Parathyroid adenoma (tissue), 2 donors: ENCODE results near the gene COL26A1.

Source experiments
- H2AFZ ChIP-seq: fragments of 300-600 bp; sonication (generic); one replicate; pipeline ENCODE4 v1.7.0; 2017; ENCODE audit warnings: antibody characterized with exemption, mild to moderate bottlenecking
- H3K27ac ChIP-seq: fragments of 300-600 bp; sonication (generic); one replicate; pipeline ENCODE4 v1.7.0; 2017
- H3K27me3 ChIP-seq: fragments of 300-600 bp; sonication (generic); one replicate; pipeline ENCODE4 v1.7.0; 2017; ENCODE audit warnings: low read length; ENCODE audit not compliant: control insufficient read depth, insufficient read depth
- H3K36me3 ChIP-seq: fragments of 300-600 bp; sonication (generic); one replicate; pipeline ENCODE4 v1.7.0; 2017; ENCODE audit warnings: low read length; ENCODE audit not compliant: control insufficient read depth, insufficient read depth
- H3K4me1 ChIP-seq: fragments of 300-600 bp; sonication (generic); one replicate; pipeline ENCODE4 v1.7.0; 2017; ENCODE audit warnings: control low read depth
- H3K4me2 ChIP-seq: fragments of 300-600 bp; sonication (generic); one replicate; pipeline ENCODE4 v1.7.0; 2017; ENCODE audit warnings: low read length
- H3K4me3 ChIP-seq: fragments of 300-600 bp; sonication (generic); one replicate; pipeline ENCODE4 v1.7.0; 2017; ENCODE audit warnings: low read depth, low read length
- H3K79me2 ChIP-seq: fragments of 300-600 bp; sonication (generic); one replicate; pipeline ENCODE4 v1.7.0; 2017; ENCODE audit warnings: control low read depth
- H3K9ac ChIP-seq: fragments of 300-600 bp; sonication (generic); one replicate; pipeline ENCODE4 v1.7.0; 2017; ENCODE audit warnings: mild to moderate bottlenecking
- H3K9me3 ChIP-seq: fragments of 300-600 bp; sonication (generic); one replicate; pipeline ENCODE4 v1.7.0; 2017; ENCODE audit warnings: low read length; ENCODE audit not compliant: control insufficient read depth
- TF ChIP-seq, protein P1 (sequence below): fragments of 300-600 bp; sonication (generic); IDR thresholded peaks from one replicate; pipeline ENCODE4 v1.7.0; 2017; ENCODE audit warnings: antibody characterized with exemption, mild to moderate bottlenecking
- donor health status: primary hyperparathyroidism.

COL26A1 gene

DNA sequence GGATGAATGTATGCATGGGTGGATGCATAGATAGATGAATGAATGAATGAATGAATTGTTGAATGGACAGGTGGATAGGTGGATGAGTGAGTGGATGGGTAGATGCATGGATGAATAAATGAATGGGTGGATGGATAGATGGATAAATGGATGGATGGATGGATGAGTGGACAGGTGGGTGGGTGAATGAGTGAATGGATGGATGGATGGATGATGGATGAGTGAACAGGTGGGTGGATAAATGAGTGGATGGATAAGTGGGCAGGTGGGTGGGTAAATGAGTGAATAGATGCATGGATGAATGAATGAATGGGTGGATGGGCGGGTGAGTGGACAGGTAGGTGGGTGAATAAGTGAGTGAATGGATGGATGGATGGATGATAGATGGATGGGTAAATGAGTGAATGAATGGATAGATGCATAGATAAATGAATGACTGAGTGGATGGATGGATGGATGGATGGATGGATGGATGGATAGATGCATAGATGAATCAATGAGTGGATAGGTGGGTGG lies 193.8 kb downstream of the COL26A1 start:
- Histone ChIP-seq H3K9ac (no peak overlapping the region), H3K9me3 (no peaks in the 10 kb centered on the region), H3K27me3 (no peaks in the 10 kb centered on the region), H3K4me1 (no peaks in the 10 kb centered on the region), H3K27ac (no peak overlapping the region), H2AFZ (no peak overlapping the region), H3K4me3 (no peak overlapping the region), H3K79me2 (no peaks in the 10 kb centered on the region), H3K4me2 (no peak overlapping the region), H3K36me3 (no peaks in the 10 kb centered on the region)
- TF ChIP-seq, protein P1, sequence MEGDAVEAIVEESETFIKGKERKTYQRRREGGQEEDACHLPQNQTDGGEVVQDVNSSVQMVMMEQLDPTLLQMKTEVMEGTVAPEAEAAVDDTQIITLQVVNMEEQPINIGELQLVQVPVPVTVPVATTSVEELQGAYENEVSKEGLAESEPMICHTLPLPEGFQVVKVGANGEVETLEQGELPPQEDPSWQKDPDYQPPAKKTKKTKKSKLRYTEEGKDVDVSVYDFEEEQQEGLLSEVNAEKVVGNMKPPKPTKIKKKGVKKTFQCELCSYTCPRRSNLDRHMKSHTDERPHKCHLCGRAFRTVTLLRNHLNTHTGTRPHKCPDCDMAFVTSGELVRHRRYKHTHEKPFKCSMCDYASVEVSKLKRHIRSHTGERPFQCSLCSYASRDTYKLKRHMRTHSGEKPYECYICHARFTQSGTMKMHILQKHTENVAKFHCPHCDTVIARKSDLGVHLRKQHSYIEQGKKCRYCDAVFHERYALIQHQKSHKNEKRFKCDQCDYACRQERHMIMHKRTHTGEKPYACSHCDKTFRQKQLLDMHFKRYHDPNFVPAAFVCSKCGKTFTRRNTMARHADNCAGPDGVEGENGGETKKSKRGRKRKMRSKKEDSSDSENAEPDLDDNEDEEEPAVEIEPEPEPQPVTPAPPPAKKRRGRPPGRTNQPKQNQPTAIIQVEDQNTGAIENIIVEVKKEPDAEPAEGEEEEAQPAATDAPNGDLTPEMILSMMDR: no peak

DNA sequence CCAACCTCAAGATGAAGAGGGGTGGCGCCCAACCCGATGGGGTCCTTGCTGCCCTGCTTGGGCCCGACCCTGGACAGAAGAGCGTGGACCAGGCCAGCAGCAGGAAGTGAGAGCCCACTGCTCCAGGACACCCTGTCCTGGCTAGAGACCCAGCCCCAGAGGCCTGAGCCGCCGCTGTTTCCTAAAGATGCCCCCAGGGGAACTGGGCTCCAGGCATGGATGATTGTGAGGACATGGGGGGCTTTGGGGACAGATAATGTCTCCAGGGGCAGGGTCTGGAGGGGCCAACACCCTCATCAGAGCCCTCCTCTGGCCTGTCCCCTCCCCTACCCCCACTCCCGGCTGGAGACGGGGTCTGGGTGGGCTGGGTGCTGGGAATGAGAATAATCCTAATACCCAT lies 194.7 kb downstream of the COL26A1 start:
- Histone ChIP-seq H2AFZ (no peak overlapping the region), H3K4me1 (no peaks in the 10 kb centered on the region), H3K27me3 (no peaks in the 10 kb centered on the region), H3K36me3 (no peaks in the 10 kb centered on the region), H3K79me2 (no peaks in the 10 kb centered on the region), H3K9ac (no peak overlapping the region), H3K4me3 (no peak overlapping the region), H3K4me2 (no peak overlapping the region), H3K27ac (no peak overlapping the region), H3K9me3 (no peaks in the 10 kb centered on the region)
- TF ChIP-seq, protein P1: no peak

DNA sequence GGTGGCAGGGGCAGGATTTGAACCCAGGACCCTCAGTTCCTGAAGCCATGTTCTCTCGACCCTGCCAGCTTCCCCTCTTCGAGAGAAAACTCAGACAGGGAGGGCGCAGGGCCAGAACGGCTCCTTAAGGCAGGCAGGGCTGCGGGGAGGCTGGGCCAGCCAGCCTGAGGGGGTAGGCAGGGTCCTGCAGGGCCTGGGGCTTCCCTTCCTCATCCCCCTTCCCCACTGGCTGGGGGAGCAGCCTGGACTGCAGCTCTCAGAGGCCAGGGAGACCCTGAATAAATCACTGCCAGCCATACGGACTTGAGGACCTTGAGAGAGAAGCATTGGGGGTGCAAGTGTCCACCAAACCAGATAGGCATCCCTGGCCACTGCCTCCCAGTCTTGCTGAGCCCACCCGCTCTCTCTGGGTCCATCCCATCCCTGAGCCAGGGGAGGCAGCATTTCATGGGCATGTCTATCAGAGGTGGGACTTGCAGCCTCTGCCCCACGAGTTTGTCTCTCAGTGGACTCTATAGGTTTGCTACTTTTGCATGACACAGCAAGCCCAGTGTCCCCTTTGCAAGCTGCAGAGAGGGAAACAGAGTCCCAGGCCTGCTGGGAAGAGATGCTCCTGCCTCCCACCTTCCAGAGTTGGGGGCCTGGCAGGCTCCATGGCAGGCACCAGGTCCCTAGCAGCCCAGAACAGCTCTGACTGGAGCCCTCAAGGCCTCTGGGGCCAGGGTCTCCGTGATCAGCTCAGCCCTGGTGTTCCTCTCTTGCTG lies 195.5 kb downstream of the COL26A1 start:
- no peak overlapping the region for H3K9ac ChIP-seq
- no peaks in the 10 kb centered on the region for H3K4me1 ChIP-seq
- H3K27ac ChIP-seq: no peak overlapping the region
- no peaks in the 10 kb centered on the region for H3K27me3 ChIP-seq
- TF ChIP-seq, protein P1: no peak
- no peak overlapping the region for H2AFZ ChIP-seq
- H3K4me3 ChIP-seq: no peak overlapping the region
- H3K4me2 ChIP-seq: no peak overlapping the region
- no peaks in the 10 kb centered on the region for H3K9me3 ChIP-seq
- H3K79me2 ChIP-seq: no peaks in the 10 kb centered on the region
- H3K36me3 ChIP-seq: no peaks in the 10 kb centered on the region

DNA sequence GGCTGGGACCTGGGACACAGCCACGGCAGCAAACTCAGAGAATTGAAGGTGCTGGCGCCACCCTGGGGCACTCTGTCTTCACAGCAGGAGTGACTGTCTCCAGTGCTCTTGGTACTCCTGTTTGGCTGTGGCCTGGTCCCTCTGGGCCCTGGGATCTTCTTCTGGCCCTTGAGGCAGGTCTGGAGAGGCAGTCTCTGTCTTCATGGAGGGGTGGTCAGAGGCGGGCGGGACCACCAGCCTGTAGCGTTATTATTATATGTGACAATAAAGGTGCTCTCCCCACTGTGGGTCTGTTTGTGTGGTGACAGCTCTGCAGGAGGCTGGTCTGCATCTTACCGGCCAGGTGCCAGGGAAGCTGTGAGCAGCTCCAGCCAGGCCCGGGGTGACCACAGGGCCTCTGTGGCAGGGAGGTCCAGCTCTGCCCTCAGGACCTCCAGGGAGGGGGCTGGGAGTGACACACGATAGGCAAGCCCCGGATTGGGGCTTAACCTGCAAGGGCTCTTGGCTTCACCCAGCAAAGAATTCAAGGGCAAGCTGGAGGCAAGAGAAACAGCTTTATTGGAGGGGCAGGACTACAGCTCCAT lies 196.2 kb downstream of the COL26A1 start:
- no peaks in the 10 kb centered on the region for H3K79me2 ChIP-seq
- H3K4me1 ChIP-seq: no peaks in the 10 kb centered on the region
- H3K4me3 ChIP-seq: no peak overlapping the region
- no peak overlapping the region for H3K27ac ChIP-seq
- H3K4me2 ChIP-seq: no peak overlapping the region
- TF ChIP-seq, protein P1: no peak
- H3K9ac ChIP-seq: no peak overlapping the region
- H3K27me3 ChIP-seq: no peaks in the 10 kb centered on the region
- no peak overlapping the region for H2AFZ ChIP-seq
- H3K36me3 ChIP-seq: no peaks in the 10 kb centered on the region
- H3K9me3 ChIP-seq: no peaks in the 10 kb centered on the region
